CD1c-positive myeloid dendritic cell (primary cell): Measurements from ENCODE around the gene ULBP3.
A peak's percentile ranks its signal among the peaks of the same experiment; 100 is the strongest.
"Not testable (repeated sequence)": the region's sequence is repeated elsewhere in the genome, so short reads cannot be mapped to it uniquely, and the experiment has no call there.

Experiments used
- DNase-seq: peaks from one replicate; pipeline ENCODE4 v3.0.0-alpha.2; 2016; ENCODE audit errors: extremely low spot score

Gene ULBP3

GRCh38 chr6:150015281-150016001, 53.5 kb downstream of the ULBP3 start:
- peak; percentile 8 for DNase-seq

- not testable (repeated sequence) for DNase-seq
Observed at GRCh38 chr6:150014623-150015280, 54.2 kb downstream of the ULBP3 start.

- not testable (repeated sequence) for DNase-seq
Observed at GRCh38 chr6:150013785-150014622, 54.9 kb downstream of the ULBP3 start.

DNA sequence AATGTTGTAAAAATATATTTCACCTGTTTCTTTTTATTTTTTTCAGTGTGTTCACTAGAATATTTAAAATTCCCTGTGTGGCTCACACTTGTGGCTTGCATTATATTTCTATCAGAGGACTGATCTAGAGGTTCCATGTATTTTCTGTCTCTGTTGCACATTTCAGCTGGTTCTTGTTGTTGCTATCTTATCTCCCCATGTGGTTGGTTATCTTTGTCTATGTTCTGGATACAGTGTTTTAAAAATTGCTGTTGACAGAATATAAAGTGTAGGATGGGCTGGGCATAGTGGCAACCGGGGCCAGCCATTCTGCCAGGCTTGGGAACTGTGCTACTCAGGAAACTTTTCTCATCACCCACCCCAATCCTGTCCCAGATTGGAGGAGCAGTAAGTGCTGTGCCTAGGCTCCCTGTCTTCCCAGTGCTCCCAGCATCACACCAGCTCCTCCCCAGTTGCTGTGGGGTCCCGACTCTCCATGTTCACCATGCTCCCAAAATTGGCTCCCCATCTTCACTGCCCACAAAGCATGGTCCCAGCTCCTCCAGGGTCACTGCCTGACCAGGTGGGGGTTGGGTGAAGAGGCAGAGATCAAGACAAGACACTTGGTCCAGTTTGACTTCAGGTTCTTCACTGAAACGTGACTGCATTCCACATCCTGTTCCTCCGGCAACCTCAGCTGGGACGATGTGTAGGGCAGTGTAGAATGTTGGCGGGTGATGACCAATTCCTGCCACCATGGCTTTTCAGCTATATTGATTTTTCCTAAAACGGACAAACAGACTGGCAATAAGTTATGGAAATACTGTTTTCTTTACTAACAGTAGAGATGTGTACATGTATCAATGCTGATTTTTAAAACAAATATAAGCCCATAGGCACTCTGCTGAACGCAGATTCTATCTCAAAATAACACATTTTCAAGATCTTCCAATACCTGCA, 55.8 kb downstream of the ULBP3 start:
- not testable (repeated sequence) for DNase-seq
